HepG2 (cell line): ENCODE measurements around the gene SIK3. TPM values are rescaled to one million over a fixed set of nuclear protein-coding genes. Genes with fewer than 3 reads are reported as not detected.

Experiments used
- EED ChIP-seq: sonication (generic); formaldehyde crosslinking; IDR thresholded peaks from 2 replicates; pipeline ENCODE4 v1.5.0; 2020; ENCODE audit warnings: mild to moderate bottlenecking, missing genetic modification reagents
- FOXJ3 ChIP-seq: sonication (generic); formaldehyde crosslinking; IDR thresholded peaks from 2 replicates; pipeline ENCODE4 v1.4.0; 2020; ENCODE audit warnings: missing genetic modification reagents, mild to moderate bottlenecking, borderline replicate concordance
- HDAC1 ChIP-seq: sonication (generic); formaldehyde crosslinking; IDR thresholded peaks from 2 replicates; pipeline ENCODE4 v1.5.1; 2020; ENCODE audit warnings: mild to moderate bottlenecking, missing genetic modification reagents
- HNF4A ChIP-seq: sonication (generic); formaldehyde crosslinking; IDR thresholded peaks from 2 replicates; pipeline ENCODE4 v1.4.0; 2020; ENCODE audit warnings: missing genetic modification reagents
- POLR2G ChIP-seq: fragments of 200-400 bp; formaldehyde crosslinking; IDR thresholded peaks from 2 replicates; pipeline ENCODE4 v1.6.1; 2018; ENCODE audit warnings: mild to moderate bottlenecking, low read depth, low read length, moderate library complexity
- RBM22 ChIP-seq: fragments of 200-400 bp; formaldehyde crosslinking; optimal IDR thresholded peaks from 2 replicates; pipeline ENCODE3; 2017; ENCODE audit warnings: mild to moderate bottlenecking, low read length, moderate library complexity
- TOE1 ChIP-seq: sonication (generic); formaldehyde crosslinking; IDR thresholded peaks from 2 replicates; pipeline ENCODE4 v1.4.0; 2020; ENCODE audit warnings: mild to moderate bottlenecking, missing genetic modification reagents
- ZNF10 ChIP-seq: sonication (generic); formaldehyde crosslinking; IDR thresholded peaks from 2 replicates; pipeline ENCODE4 v1.4.0; 2020; ENCODE audit warnings: mild to moderate bottlenecking, low read depth, missing genetic modification reagents, borderline replicate concordance
- ZNF343 ChIP-seq: sonication (generic); formaldehyde crosslinking; IDR thresholded peaks from 2 replicates; pipeline ENCODE4 v1.4.0; 2020; ENCODE audit warnings: mild to moderate bottlenecking, missing genetic modification reagents
- ZNF747 ChIP-seq: sonication (generic); formaldehyde crosslinking; IDR thresholded peaks from 2 replicates; pipeline ENCODE4 v1.8.1; 2023; ENCODE audit warnings: missing genetic modification reagents, mild to moderate bottlenecking, borderline replicate concordance
- polyA plus RNA-seq, 8 experiments: library from polyadenylated mRNA; depleted of rRNA in 3 of 8; stranded (reverse) in 7 of 8; unstranded in 1 of 8; fragments of >200 nt; fragmentation: Illumina TruSeq in 4 of 8; extraction: Trizol in 4 of 8; gene quantifications; 2 replicates each; pipeline versions ENCODE4 v1.2.1 to v1.2.3, GENCODE V29; 2011 to 2016; ENCODE audit warnings: low read depth in 4 of 8, missing spikeins in 1 of 8, mixed read lengths in 1 of 8; ENCODE audit not compliant: insufficient read depth in 1 of 8
- total RNA-seq, 5 experiments: library from RNA; depleted of rRNA; stranded (reverse); fragments of >200 nt; fragmentation: Illumina TruSeq; extraction: Trizol; gene quantifications; 2 replicates each; pipeline ENCODE4 v1.2.3, GENCODE V29; 2016; ENCODE audit warnings: low read depth in 1 of 5
- TF ChIP-seq, protein P1 (sequence below): sonication (generic); formaldehyde crosslinking; IDR thresholded peaks from 2 replicates; pipeline ENCODE4 v1.5.0; 2020; ENCODE audit warnings: mild to moderate bottlenecking, low read depth, missing genetic modification reagents, borderline replicate concordance
- TF ChIP-seq, protein P2 (sequence below): sonication (generic); formaldehyde crosslinking; IDR thresholded peaks from 2 replicates; pipeline ENCODE4 v1.4.0; 2020; ENCODE audit warnings: missing genetic modification reagents
- TF ChIP-seq, protein P3 (sequence below): sonication (generic); formaldehyde crosslinking; conservative IDR thresholded peaks from 2 replicates; pipeline ENCODE4 v1.8.0; 2022; ENCODE audit warnings: mild to moderate bottlenecking, moderate library complexity, missing genetic modification reagents
- TF ChIP-seq, protein P4 (sequence below): sonication (generic); formaldehyde crosslinking; IDR thresholded peaks from 2 replicates; pipeline ENCODE4 v1.4.0; 2020; ENCODE audit warnings: missing genetic modification reagents

The SIK3 gene
- total and polyA plus RNA-seq, 2 of the 13 experiments (the other 11 are each of a cell fraction or from before 2014, with no cell fraction given): 5.7 to 9.8 TPM

GRCh38 chr11:116823031-116823843, 275.0 kb downstream of the SIK3 start, which contains the start of gene APOA4 (continued):
- TF ChIP-seq, protein P1, sequence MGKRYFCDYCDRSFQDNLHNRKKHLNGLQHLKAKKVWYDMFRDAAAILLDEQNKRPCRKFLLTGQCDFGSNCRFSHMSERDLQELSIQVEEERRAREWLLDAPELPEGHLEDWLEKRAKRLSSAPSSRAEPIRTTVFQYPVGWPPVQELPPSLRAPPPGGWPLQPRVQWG (CRISPR knock-in tag): no peak
- no peak for TF ChIP-seq ZNF747
- no peak for TF ChIP-seq RBM22
- TF ChIP-seq, protein P2, sequence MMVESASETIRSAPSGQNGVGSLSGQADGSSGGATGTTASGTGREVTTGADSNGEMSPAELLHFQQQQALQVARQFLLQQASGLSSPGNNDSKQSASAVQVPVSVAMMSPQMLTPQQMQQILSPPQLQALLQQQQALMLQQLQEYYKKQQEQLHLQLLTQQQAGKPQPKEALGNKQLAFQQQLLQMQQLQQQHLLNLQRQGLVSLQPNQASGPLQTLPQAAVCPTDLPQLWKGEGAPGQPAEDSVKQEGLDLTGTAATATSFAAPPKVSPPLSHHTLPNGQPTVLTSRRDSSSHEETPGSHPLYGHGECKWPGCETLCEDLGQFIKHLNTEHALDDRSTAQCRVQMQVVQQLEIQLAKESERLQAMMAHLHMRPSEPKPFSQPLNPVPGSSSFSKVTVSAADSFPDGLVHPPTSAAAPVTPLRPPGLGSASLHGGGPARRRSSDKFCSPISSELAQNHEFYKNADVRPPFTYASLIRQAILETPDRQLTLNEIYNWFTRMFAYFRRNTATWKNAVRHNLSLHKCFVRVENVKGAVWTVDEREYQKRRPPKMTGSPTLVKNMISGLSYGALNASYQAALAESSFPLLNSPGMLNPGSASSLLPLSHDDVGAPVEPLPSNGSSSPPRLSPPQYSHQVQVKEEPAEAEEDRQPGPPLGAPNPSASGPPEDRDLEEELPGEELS (CRISPR knock-in tag): no peak
- TF ChIP-seq, protein P3, sequence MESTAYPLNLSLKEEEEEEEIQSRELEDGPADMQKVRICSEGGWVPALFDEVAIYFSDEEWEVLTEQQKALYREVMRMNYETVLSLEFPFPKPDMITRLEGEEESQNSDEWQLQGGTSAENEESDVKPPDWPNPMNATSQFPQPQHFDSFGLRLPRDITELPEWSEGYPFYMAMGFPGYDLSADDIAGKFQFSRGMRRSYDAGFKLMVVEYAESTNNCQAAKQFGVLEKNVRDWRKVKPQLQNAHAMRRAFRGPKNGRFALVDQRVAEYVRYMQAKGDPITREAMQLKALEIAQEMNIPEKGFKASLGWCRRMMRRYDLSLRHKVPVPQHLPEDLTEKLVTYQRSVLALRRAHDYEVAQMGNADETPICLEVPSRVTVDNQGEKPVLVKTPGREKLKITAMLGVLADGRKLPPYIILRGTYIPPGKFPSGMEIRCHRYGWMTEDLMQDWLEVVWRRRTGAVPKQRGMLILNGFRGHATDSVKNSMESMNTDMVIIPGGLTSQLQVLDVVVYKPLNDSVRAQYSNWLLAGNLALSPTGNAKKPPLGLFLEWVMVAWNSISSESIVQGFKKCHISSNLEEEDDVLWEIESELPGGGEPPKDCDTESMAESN (CRISPR knock-in tag): 0 out of 2 replicates have a peak, but pooled peaks have one; percentile 37
- TF ChIP-seq POLR2G: no peak
- TF ChIP-seq HNF4A (CRISPR knock-in tag): peak; percentile 64
- no peak for TF ChIP-seq ZNF343
- no peak for TF ChIP-seq ZNF10
- no peak for TF ChIP-seq EED (CRISPR knock-in tag)
- TF ChIP-seq, protein P4, sequence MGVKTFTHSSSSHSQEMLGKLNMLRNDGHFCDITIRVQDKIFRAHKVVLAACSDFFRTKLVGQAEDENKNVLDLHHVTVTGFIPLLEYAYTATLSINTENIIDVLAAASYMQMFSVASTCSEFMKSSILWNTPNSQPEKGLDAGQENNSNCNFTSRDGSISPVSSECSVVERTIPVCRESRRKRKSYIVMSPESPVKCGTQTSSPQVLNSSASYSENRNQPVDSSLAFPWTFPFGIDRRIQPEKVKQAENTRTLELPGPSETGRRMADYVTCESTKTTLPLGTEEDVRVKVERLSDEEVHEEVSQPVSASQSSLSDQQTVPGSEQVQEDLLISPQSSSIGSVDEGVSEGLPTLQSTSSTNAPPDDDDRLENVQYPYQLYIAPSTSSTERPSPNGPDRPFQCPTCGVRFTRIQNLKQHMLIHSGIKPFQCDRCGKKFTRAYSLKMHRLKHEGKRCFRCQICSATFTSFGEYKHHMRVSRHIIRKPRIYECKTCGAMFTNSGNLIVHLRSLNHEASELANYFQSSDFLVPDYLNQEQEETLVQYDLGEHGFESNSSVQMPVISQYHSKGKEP (CRISPR knock-in tag): no peak
- no peak for TF ChIP-seq TOE1 (CRISPR knock-in tag)
- TF ChIP-seq HDAC1 (CRISPR knock-in tag): no peak
- no peak for TF ChIP-seq FOXJ3 (CRISPR knock-in tag)
